GM19239 (cell line): ENCODE data around the gene SFT2D1.

Experiments used
- DNase-seq: peaks from one replicate; pipeline ENCODE4 v3.0.0; 2011; ENCODE audit warnings: low spot score; ENCODE audit not compliant: insufficient read length
- FAIRE-seq: peaks from 2 replicates; lab custom pipeline; 2011; peaks lifted over from hg19 to GRCh38; lab: Jason Lieb, UNC

Gene SFT2D1

DNA sequence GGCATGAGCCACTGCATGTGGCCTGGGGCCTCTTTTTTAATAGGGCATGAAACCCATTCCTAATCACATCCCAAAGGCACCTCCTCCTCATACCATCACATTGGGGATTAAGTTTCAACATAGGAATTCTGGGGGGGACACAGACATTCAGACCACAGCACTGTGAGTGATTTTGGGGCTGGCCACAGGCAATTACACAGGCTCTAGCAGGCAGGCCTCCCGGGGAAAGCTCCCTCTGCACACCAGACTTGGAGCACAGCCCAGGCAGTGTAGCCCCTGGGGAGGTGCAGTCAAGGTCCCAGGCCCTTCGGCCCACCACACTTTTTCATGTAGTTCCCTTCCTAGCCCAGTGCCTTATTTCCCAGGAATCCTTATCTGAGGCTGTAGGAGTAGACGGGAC, 5.5 kb downstream of the SFT2D1 start:
- DNase-seq (no peak), FAIRE-seq (no peak)

DNA sequence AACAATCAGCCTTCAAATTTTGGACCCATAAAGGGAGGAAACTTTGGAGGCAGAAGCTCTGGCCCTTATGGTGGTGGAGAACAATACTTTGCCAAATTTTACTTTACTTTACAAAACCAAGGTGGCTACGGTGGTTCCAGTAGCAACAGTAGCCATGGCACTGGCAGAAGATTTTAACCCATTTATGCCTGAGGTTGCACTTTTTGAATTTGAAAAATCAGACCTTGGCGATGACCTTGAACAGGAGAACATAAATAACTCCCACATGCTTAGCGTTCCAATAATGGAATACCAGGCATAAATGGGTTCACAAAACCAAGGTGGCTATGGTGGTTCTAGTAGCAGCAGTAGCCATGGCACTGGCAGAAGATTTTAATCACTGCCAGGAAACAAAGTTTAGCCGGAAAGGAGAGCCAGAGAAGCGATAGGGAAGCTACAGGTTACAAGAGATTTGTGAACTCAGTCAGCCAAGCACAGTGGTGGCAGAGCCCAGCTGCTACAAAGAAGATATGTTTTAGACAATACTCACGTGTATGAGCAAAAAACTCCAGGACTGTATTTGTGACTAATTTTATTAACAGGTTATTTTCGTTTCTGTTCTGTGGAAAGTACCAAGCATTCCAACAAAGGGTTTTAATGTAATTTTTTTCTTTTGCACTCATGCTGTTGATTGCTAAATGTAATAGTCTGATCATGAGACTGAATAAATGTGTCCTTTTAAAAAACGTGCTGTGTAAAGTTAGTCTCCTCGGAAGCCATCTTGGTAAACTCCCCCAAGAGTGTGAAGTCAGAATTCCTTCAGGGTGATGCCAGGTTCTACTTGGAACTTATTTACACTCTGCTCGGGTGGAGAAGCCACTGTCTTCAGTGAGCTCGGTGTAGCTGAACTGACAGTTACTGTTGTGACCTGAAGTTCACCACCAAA, 6.7 kb downstream of the SFT2D1 start:
- no peak for DNase-seq
- FAIRE-seq = peak; percentile 80

GRCh38 chr6:166334878-166335277, 7.5 kb downstream of the SFT2D1 start:
- FAIRE-seq = peak; percentile 52
- DNase-seq = no peak

DNA sequence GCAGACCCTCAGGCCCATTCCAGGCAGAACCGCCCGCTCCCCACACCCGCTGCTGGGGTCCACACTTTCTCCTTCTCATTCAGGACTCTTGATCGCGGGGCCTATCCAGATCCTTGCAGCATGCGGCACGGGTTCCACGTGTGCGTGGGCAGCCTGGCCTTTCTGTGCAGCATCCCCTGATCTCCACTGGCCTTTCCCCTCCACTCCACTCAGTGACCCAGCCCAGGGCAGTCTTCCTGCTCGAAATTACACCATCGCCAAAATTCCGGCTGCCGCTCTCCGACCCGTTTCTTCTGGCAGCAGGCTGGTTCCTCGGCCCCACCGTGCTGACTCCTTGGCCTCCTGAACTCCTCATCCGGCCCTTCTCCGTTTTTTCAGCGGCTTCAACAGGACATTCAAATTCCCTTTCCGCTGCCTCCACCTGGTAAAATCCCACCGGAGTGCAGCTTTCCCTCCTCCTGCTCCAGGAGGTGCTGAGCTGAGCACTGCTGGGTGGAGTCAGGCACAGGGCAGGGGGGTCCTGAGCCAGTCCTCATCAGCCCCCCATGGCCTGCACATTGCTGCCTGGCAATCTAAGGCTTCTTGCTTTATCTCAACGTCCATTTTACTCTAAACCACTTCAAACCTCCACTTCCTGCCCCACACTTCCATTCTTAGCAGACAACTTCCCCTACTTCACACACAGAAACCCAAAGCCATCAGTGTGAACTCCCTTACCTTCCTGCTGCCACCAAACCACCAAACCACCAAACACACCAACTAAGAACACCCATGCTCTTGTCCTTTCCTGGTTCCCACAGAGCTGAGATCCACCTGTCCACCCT, 9.0 kb downstream of the SFT2D1 start:
- peak; percentile 83 for FAIRE-seq
- peak; percentile 40 for DNase-seq

DNA sequence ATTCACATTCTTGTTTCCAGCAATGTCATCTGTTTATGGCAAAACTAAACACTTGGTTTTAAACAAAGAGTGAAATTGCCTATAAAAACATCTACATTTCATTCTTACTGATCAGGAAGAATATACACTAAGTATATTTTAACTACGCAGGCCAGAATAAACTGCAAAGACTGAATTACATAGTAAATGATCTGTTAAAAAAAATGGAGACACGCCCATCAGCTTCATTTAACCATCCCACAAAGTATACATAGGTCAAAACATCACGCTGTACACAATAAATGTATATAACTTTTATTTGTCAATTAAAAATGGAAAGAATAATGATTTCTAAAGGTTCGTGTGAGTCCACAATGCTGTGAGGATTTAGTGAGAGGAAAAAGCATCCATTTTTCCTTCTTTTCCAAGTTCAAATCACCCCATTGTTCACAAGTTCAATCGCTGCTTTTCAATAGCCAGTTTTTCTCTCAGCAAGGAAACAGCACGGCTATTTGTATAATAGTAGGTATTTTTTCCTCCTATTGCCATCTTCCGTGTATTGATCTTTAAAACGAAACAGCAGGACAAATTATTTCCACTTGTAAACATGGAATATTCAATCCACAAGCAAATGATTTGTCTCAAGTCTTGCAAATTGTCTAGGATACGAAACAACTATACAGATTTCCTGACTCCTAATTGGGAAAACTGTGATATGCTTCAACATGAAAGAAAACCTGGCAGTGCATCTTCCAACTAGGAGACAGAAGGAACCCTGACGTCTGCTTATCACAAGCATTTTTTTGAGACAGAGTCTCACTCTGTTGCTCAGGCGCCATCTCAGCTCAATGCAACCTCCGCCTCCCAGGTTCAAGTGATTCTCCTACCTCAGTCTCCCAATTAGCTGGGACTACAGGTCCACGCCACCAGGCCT, 10.6 kb downstream of the SFT2D1 start:
- DNase-seq (no peak), FAIRE-seq (no peak)

DNA sequence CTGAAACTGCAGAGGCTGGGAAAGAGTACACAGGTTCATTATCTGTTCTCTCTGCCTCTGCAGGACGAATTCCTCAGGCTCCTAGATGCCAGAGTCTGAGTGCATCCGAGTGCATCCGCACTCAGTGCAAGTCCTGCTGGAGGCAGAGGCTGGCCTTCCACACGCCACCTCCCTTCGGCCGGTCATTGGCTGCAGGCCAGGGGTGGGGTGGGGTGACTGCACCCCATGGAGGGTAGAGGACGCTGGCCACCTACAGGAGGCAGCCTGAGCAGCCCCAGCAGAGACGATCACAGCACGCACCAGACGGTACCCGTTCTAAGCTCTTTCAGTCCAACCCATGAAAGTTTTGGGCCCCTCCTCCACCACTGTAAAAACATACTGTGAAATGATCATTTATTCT, 11.7 kb downstream of the SFT2D1 start:
- DNase-seq (no peak), FAIRE-seq (no peak)

DNA sequence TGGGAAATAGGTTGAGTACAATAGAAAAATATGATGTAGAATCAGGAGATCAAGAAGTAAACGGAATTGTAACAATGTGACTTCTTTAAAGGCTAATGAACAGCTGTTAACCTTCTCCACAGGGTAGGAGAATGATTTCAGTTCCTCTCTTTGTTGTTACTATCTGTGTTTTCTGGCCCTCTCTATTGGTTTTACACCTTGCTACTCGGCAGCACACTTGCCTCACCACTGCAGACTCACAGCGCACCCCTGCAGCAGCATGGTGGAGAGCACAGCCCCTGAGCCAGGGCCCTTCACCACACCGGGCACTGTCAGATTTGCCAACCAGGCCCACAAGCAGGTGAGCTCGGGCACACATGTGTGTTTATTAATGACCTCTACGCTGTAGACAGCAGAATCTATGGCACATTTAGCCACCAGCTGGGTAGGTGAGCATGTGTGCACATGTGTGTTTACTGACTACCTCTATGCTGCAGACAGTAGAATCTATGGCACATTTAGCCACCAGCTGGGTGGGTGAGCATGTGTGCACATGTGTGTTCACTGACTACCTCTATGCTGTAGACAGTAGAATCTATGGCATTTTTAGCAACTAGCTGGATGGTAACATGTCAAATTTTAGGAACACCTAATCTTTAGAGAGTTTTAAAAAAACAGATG, 16.8 kb downstream of the SFT2D1 start:
- FAIRE-seq (peak; percentile 28), DNase-seq (no peak)

DNA sequence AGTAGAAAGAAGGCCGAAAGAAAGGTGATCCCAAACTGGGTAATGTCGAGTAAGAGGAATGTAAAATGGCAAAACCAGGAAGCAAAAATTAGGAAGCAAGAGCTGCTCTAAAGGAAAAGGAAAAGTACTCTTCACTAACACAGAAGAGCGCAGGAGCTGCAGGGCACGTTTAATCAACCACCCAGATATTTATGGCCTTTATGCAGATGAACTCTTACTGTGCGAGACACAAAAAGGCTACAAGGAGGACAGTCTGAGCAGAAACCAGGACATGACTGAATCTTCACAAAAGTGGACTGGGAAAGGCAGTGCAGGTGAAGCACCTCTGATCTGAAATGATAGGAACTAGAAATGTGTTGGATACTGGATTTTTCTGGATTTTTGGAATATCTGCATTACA, 18.9 kb downstream of the SFT2D1 start:
- FAIRE-seq (no peak), DNase-seq (no peak)

DNA sequence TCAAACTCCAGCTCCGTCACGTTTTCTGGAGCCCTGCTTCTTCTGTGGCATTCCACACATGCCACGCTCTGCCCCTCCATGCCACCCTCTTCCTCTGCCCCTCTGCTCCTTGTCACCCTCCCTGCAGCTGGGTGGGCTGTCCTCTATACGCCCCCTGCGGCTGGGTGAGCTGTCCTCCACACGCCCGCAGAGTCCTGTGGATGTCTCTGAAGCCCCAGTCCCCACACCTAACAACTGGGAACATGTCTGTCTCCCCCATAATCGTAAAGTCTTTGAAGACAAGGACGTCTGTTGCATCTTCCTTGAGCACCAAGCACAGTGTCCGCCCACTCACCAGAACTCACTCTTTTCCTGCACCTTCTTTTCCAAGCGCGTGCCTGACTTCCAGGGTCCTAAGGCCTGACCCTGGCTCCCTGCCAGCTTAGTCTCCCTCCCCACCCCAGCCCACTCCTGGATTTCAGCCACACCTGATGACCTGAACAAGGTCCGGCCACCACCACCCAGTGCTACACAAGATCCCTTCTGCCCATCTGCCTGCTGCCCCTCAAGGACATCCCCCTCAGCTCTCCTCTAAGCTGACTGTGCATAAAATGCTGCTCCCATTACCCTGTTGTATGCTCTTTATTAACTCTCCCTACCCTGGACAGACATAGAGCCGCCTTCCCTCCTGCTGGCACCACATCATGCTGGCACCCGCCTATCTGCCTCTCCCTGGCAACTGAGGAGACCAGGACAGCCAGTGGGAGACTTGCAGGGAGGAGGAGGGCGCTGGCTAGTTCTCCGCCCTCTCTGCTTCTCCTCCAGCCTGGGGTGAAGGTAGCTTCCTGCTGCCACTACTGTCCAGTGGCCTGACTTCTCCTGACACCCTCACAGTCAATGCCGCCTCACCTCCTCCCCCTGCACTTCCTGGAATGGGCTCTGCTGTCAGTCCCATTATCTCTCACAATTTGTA, 23.4 kb downstream of the SFT2D1 start:
- FAIRE-seq (no peak), DNase-seq (no peak)

DNA sequence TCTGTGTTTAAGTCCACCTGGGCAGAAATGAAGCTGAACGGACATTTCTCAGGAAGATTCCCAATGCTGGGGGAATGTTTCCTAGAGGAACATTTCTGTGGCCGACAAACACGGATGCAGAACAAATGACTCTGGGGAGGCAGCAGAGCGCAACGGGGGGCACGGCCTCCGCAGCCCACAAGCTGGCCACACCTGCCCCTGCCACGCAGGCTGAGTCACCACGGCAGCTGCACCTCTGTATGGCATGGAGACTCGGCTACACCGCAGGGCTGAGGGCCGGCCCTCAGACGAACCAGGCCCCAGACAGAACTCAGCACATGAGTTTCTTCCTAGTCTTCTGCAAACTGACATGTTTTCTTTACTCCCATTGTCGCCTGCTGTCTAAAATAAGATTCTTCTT, 24.1 kb downstream of the SFT2D1 start:
- FAIRE-seq (no peak), DNase-seq (no peak)

DNA sequence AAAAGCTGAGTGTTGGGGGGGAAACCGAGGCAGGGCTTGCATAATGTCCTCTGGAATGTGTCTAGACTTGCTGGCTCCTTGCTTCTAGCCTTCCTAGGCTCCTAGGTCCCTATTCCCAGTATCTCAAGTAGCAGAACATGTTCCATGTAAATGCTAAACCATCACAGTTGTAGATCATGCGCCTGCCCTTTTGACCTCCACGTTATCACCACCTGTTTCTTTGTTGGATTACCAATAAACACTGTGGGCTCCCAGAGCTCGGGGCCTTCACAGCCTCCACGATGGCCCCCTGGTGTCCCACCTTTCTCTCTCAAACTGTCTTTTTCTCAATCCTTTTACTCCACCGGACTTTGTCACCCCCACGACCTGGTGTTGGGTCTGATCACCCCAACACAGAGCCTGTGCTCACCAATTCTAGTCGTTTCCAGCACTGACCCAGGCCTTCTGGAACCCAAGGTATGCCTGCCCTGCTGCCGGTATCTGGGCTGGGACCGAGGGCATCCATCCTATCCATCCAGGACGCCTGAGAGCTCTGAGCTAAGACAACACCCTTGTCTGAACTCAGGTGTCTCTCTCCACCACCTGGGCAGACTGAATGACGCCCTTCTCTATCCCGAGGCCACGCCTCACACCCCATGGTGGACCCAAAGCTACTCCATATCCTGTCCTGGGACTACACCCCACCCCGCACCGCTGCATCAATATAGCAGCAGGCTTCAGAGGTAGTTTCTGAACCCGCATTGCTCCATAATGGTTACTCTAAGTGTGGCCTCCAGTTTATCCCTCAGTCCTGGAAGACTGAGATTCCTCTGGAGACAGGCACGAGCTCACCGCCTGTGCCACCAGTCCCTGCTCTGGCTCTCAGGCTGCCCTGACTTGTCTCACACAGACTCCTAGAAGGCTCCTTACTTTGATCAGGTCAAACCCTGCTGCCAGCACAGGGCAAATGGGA, 24.8 kb downstream of the SFT2D1 start:
- DNase-seq = no peak
- FAIRE-seq = no peak

DNA sequence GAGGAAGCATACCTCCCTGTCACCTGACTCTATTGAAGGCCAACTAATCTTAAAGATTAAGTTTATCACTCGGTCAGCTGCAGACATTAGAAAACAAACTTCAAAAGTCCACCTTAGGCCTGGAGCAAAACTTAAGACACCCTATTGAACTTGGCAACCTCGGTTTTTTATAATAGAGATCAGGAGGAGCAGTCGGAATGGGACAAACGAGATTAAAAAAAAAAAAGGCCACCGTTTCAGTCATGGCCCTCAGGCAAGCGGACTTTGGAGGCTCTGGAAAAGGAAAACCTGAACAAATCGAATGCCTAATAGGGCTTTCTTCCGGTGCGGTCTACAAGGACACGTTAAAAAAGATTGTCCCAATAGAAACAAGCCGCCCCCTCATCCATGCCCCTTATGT, 26.9 kb downstream of the SFT2D1 start:
- DNase-seq (no peak), FAIRE-seq (no peak)

DNA sequence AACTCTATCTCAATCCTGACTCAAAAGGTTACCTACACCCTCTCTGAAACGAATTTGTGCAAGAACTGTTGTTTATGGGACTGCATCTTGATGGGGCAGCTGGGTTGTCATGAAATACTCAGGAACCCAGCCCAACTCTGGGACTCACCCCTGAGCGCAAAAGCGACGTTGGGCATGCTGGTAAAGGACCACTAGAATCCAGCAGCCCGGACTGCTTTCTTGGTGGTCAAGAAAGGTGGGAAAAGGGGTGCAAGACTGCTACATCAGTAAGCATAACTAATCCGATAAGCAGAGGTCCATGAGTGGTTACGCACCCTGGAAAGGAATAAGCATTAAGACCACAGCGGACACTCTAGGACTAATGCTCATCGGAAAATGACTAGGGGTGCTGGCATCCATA, 27.9 kb downstream of the SFT2D1 start:
- FAIRE-seq (no peak), DNase-seq (no peak)

GRCh38 chr6:166313255-166314070, 28.9 kb downstream of the SFT2D1 start:
- no peak for FAIRE-seq
- no peak for DNase-seq

GRCh38 chr6:166312832-166313231, 29.5 kb downstream of the SFT2D1 start:
- FAIRE-seq (no peak), DNase-seq (no peak)

DNA sequence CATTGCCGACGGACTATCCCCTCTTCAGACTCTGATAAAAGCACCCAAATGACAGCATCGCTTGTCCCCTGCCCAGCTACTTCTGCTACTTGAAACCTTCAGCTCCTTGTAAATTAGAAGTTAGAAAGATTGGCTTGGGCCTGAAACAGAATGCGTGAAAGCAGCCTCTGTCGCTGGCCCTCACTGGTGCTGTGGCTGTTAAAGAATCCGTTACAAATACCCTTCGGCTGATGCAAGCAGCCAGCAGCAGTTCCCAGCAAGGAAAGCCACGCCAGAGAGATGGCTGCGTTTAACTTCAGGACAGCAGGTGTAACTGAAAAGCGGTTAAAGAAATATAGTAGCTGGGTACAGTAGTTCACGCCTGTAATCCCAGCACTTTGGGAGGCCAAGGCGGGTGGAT, 31.7 kb downstream of the SFT2D1 start:
- FAIRE-seq (no peak), DNase-seq (no peak)

DNA sequence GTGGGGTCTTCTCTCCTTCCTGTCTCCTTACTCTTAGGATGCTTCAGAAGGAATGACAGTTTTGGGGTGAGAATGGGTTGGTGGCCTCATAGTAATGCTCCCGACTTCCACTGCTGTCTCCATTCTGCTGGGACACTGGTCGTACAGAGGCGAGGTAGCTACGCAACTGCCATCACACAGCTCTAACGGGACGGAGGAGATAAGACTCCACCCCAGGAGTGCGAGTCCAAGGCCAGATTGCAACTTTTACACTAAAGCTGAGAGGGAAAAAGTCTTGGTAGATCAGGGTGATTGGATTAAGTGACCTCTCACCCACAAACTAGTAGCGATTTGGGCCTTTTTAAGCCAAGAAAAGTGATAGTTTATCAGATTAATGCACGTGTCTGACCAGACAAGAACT, 32.4 kb downstream of the SFT2D1 start:
- FAIRE-seq = no peak
- no peak for DNase-seq
